Mesothelial cell of epicardium (in vitro differentiated cells): Measurements from ENCODE around the gene KLHL33. TPM values are rescaled to one million over a fixed set of nuclear protein-coding genes. Genes with fewer than 3 reads are reported as not detected.

Experiments
- DNase-seq, 2 experiments: peaks; one replicate each; pipeline ENCODE4 v3.0.0; 2021; ENCODE audit warnings: low spot score in 2 of 2; ENCODE audit not compliant: unreplicated experiment in 2 of 2
- H3K27ac Mint-ChIP-seq: 2 replicates; pipeline ENCODE4 v1.8.0; 2021; ENCODE audit warnings: mixed read lengths
- H3K27me3 Mint-ChIP-seq: 2 replicates; pipeline ENCODE4 v1.8.0; 2021; ENCODE audit warnings: low read depth, mixed read lengths
- H3K36me3 Mint-ChIP-seq: 2 replicates; pipeline ENCODE4 v1.8.0; 2021; ENCODE audit warnings: mixed read lengths
- H3K4me1 Mint-ChIP-seq: 2 replicates; pipeline ENCODE4 v1.8.0; 2021; ENCODE audit warnings: mixed read lengths
- H3K4me3 Mint-ChIP-seq: 2 replicates; pipeline ENCODE4 v1.8.0; 2021; ENCODE audit warnings: mild to moderate bottlenecking, moderate library complexity, mixed read lengths
- H3K9me3 Mint-ChIP-seq: 2 replicates; pipeline ENCODE4 v1.8.0; 2021; ENCODE audit warnings: mixed read lengths
- CTCF ChIP-seq: fragments of 200-600 bp; sonication (generic); IDR thresholded peaks from one replicate; pipeline ENCODE4 v1.5.0; 2021; ENCODE audit warnings: antibody characterized with exemption; ENCODE audit not compliant: unreplicated experiment
- total RNA-seq: library from RNA; stranded (reverse); gene quantifications from 3 replicates; pipeline ENCODE4 v1.2.1, GENCODE V29; 2021

Gene KLHL33
- total RNA-seq = 0.11 to 0.16 TPM (median 0.13 TPM) in 3 replicates

- H3K36me3 Mint-ChIP-seq = no peaks in the 10 kb centered on the region
These were observed at the start of gene KLHL33 for GRCh38 chr14:20435582-20436362. Gene KLHL33, minus strand, starts transcription at chr14:20436166. Its CDS starts 355 bp downstream, at chr14:20435811.

GRCh38 chr14:20482382-20482781 is 46.4 kb upstream of the KLHL33 start:
- Mint-ChIP-seq H3K27ac (no peak overlapping the region), H3K27me3 (peaks cover 3% of the 10 kb centered on the region), H3K36me3 (peaks cover 3% of the 10 kb centered on the region), H3K4me1 (no peaks in the 10 kb centered on the region), H3K4me3 (no peak overlapping the region), H3K9me3 (no peaks in the 10 kb centered on the region)
- no peak for DNase-seq
- no peak for TF ChIP-seq CTCF

More at GRCh38 chr14:20435582-20436362, at the start of gene KLHL33:
- Mint-ChIP-seq H3K4me1 (no peaks in the 10 kb centered on the region), H3K9me3 (no peaks in the 10 kb centered on the region), H3K4me3 (peak within 1 kb of the TSS; percentile 37), H3K27me3 (peaks cover 40% of the 10 kb centered on the region), H3K27ac (no peak within 1 kb of the TSS)
- TF ChIP-seq CTCF = no peak
- DNase-seq = no peak

- no peak for DNase-seq
- Mint-ChIP-seq H3K36me3 (peaks cover 15% of the 10 kb centered on the region), H3K27ac (no peak overlapping the region), H3K4me1 (no peaks in the 10 kb centered on the region), H3K9me3 (no peaks in the 10 kb centered on the region), H3K4me3 (no peak overlapping the region), H3K27me3 (peaks cover 3% of the 10 kb centered on the region)
- no peak for TF ChIP-seq CTCF
These were observed 42.9 kb upstream of the KLHL33 start for GRCh38 chr14:20478894-20479293.

- peaks cover 15% of the 10 kb centered on the region for H3K36me3 Mint-ChIP-seq
- no peak for DNase-seq
- H3K4me3 Mint-ChIP-seq = no peak overlapping the region
These were observed 41.4 kb upstream of the KLHL33 start for GRCh38 chr14:20477211-20477876.

GRCh38 chr14:20476776-20477175 is 40.8 kb upstream of the KLHL33 start:
- Mint-ChIP-seq H3K9me3 (no peaks in the 10 kb centered on the region), H3K27me3 (no peaks in the 10 kb centered on the region), H3K36me3 (peaks cover 15% of the 10 kb centered on the region), H3K27ac (no peak overlapping the region), H3K4me3 (no peak overlapping the region), H3K4me1 (no peaks in the 10 kb centered on the region)
- DNase-seq = no peak
- no peak for TF ChIP-seq CTCF

More at GRCh38 chr14:20477211-20477876, 41.4 kb upstream of the KLHL33 start:
- no peaks in the 10 kb centered on the region for H3K27me3 Mint-ChIP-seq
- no peaks in the 10 kb centered on the region for H3K4me1 Mint-ChIP-seq
- no peak for TF ChIP-seq CTCF
- no peak overlapping the region for H3K27ac Mint-ChIP-seq
- no peaks in the 10 kb centered on the region for H3K9me3 Mint-ChIP-seq
